PC-3 (cell line): ENCODE data around the gene C17orf78. TPM values are rescaled to one million over a fixed set of nuclear protein-coding genes. Genes with fewer than 3 reads are reported as not detected.
A peak's percentile ranks its signal among the peaks of the same experiment; 100 is the strongest.
"Not testable (repeated sequence)": the region's sequence is repeated elsewhere in the genome, so short reads cannot be mapped to it uniquely, and the experiment has no call there.

Experiments used
- ATAC-seq: fragments of 200-7000 bp; cut with Tn5 transposase; 2 replicates; pipeline ENCODE4 v1.9.1; 2020; ENCODE audit warnings: mild to moderate bottlenecking, moderate library complexity
- BruUV-seq: library from RNA; stranded (reverse); fragments of 400-500 nt; replicated peaks from 2 replicates; lab custom pipeline; 2021; lab: Mats Ljungman, UMichigan
- CTCF ChIA-PET: fragments of 300-600 bp; sonication (Branson Sonifier 250); formaldehyde crosslinking; loops from one replicate; lab custom pipeline; 2022; ENCODE audit warnings: antibody characterized with exemption; lab: Charles Lee
- POLR2A ChIA-PET: fragments of 300-600 bp; sonication (Branson Sonifier 250); formaldehyde crosslinking; loops from one replicate; lab custom pipeline; 2022; ENCODE audit warnings: antibody characterized with exemption; ENCODE audit not compliant: unreplicated experiment; lab: Charles Lee
- DNase-seq: peaks from one replicate; pipeline ENCODE4 v3.0.0-alpha.2; 2015
- H2AFZ ChIP-seq: fragments of 300-600 bp; sonication (generic); 2 replicates; pipeline ENCODE4 v1.6.0; 2016; ENCODE audit warnings: antibody characterized with exemption, low read length
- H3F3A ChIP-seq: fragments of 300-600 bp; sonication (generic); one replicate; pipeline ENCODE4 v1.6.0; 2017; ENCODE audit warnings: antibody characterized with exemption, low read length, control low read depth, mild to moderate bottlenecking; ENCODE audit not compliant: unreplicated experiment
- H3K27ac ChIP-seq: fragments of 300-600 bp; sonication (generic); 2 replicates; pipeline ENCODE4 v1.5.1; 2016; ENCODE audit warnings: mild to moderate bottlenecking, low read length
- H3K27me3 ChIP-seq: fragments of 300-600 bp; sonication (generic); 2 replicates; pipeline ENCODE4 v1.6.1; 2016; ENCODE audit warnings: low read length, mixed read lengths
- H3K36me3 ChIP-seq: fragments of 300-600 bp; sonication (generic); 2 replicates; pipeline ENCODE4 v1.6.1; 2016; ENCODE audit warnings: low read depth, mixed run types, low read length, mixed read lengths
- H3K4me1 ChIP-seq: fragments of 300-600 bp; sonication (generic); 2 replicates; pipeline ENCODE4 v1.5.1; 2016; ENCODE audit warnings: low read length; ENCODE audit not compliant: insufficient read depth
- H3K4me2 ChIP-seq: fragments of 300-600 bp; sonication (generic); 2 replicates; pipeline ENCODE4 v1.6.0; 2016; ENCODE audit warnings: low read length
- H3K4me3 ChIP-seq: fragments of 300-600 bp; sonication (generic); 2 replicates; pipeline ENCODE4 v1.5.1; 2016; ENCODE audit warnings: mild to moderate bottlenecking, low read length, mixed read lengths
- H3K79me2 ChIP-seq: fragments of 300-600 bp; sonication (generic); 2 replicates; pipeline ENCODE4 v1.6.1; 2017; ENCODE audit warnings: low read length, mixed read lengths
- H3K9ac ChIP-seq: fragments of 300-600 bp; sonication (generic); 2 replicates; pipeline ENCODE4 v1.6.0; 2016; ENCODE audit warnings: mild to moderate bottlenecking, low read length
- H3K9me2 ChIP-seq: fragments of 300-600 bp; sonication (generic); replicated peaks from 2 replicates; pipeline ENCODE4 v1.6.1; 2016; ENCODE audit warnings: mixed run types, low read length, mixed read lengths
- H3K9me3 ChIP-seq: fragments of 300-600 bp; sonication (generic); 2 replicates; pipeline ENCODE4 v1.6.1; 2016; ENCODE audit warnings: low read length, mixed read lengths
- H4K20me1 ChIP-seq: fragments of 300-600 bp; sonication (generic); 2 replicates; pipeline ENCODE4 v1.6.1; 2016; ENCODE audit warnings: low read length, mixed read lengths
- EZH2 ChIP-seq: fragments of 300-600 bp; sonication (generic); IDR thresholded peaks from one replicate; pipeline ENCODE4 v1.6.1; 2017; ENCODE audit warnings: antibody characterized with exemption, mild to moderate bottlenecking, low read length; ENCODE audit not compliant: unreplicated experiment
- EZH2phosphoT487 ChIP-seq: fragments of 300-600 bp; sonication (generic); IDR thresholded peaks from 2 replicates; pipeline ENCODE4 v1.6.1; 2018; ENCODE audit warnings: mild to moderate bottlenecking, antibody characterized with exemption, low read length, borderline replicate concordance
- intact Hi-C: fragments of 100-400 bp; cut with micrococcal nuclease; formaldehyde crosslinking; loops from 2 replicates; pipeline ENCODE4 v1.9.0; 2023
- total RNA-seq: library from RNA; depleted of rRNA; stranded (reverse); fragments of >200 nt; gene quantifications from 2 replicates; pipeline ENCODE4 v1.2.3, GENCODE V29; 2014
- TF ChIP-seq, protein P1 (sequence below): fragments of 300-600 bp; sonication (generic); conservative IDR thresholded peaks from 2 replicates; pipeline ENCODE4 v1.5.1; 2017; ENCODE audit warnings: antibody characterized with exemption, low read depth, mild to moderate bottlenecking, low read length

Gene C17orf78
- total RNA-seq, 1 experiment from 2014 or later = not detected

DNA sequence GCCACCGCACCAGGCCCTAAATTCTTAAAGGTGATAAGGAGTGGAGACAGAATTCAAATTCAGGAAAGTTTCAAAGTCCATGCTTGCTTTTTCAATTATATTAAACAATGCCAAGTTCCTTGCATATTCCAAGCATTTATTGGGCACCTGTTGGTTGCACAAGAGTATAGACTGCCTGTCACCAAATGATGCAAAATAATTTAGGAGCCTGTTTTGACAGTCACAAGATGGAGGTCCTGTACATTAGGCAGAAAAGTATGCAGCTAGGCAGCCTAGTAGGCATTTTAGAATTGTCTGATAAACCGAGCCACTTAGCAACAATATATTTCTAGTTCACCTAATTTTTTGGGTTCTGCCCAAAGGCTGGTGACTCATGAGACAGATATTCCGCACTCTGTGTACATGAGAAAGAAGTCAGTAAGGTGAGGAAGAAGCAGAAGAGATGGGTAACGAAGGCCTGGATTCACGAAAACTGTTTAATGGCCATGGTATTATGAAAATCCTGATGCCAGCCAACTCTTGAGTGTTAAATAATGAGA lies 23.5 kb downstream of the C17orf78 start:
- H4K20me1 ChIP-seq = no peaks in the 10 kb centered on the region
- ATAC-seq (peak; percentile 86), DNase-seq (peak; percentile 90)
- ChIA-PET CTCF (no interaction called here), POLR2A (no interaction called here)
- H3F3A ChIP-seq = no peaks in the 10 kb centered on the region
- H3K27ac ChIP-seq = no peak overlapping the region
- no peak overlapping the region for H3K4me3 ChIP-seq
- no peak overlapping the region for H3K9ac ChIP-seq
- no peaks in the 10 kb centered on the region for H3K9me2 ChIP-seq
- H3K4me2 ChIP-seq = peak overlapping the region; percentile 1; the same call in 1 of the 2 replicates
- peaks cover 13% of the 10 kb centered on the region for H3K79me2 ChIP-seq
- TF ChIP-seq EZH2phosphoT487 (no peak), EZH2 (no peak)
- TF ChIP-seq, protein P1, sequence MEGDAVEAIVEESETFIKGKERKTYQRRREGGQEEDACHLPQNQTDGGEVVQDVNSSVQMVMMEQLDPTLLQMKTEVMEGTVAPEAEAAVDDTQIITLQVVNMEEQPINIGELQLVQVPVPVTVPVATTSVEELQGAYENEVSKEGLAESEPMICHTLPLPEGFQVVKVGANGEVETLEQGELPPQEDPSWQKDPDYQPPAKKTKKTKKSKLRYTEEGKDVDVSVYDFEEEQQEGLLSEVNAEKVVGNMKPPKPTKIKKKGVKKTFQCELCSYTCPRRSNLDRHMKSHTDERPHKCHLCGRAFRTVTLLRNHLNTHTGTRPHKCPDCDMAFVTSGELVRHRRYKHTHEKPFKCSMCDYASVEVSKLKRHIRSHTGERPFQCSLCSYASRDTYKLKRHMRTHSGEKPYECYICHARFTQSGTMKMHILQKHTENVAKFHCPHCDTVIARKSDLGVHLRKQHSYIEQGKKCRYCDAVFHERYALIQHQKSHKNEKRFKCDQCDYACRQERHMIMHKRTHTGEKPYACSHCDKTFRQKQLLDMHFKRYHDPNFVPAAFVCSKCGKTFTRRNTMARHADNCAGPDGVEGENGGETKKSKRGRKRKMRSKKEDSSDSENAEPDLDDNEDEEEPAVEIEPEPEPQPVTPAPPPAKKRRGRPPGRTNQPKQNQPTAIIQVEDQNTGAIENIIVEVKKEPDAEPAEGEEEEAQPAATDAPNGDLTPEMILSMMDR = no peak
- H3K27me3 ChIP-seq = no peaks in the 10 kb centered on the region
- BruUV-seq = no TSS peak
- no peaks in the 10 kb centered on the region for H3K9me3 ChIP-seq
- intact Hi-C loops = no loop called here
- no peaks in the 10 kb centered on the region; the same call in 1 of the 2 replicates for H3K36me3 ChIP-seq
- H3K4me1 ChIP-seq = peaks cover 10% of the 10 kb centered on the region
- no peak overlapping the region for H2AFZ ChIP-seq

- Histone ChIP-seq H3K4me2 (no peak overlapping the region), H4K20me1 (no peaks in the 10 kb centered on the region), H3K9me2 (no peaks in the 10 kb centered on the region), H3K27ac (no peak overlapping the region), H3K27me3 (no peaks in the 10 kb centered on the region), H3K9ac (no peak overlapping the region), H2AFZ (no peak overlapping the region), H3F3A (no peaks in the 10 kb centered on the region), H3K9me3 (no peaks in the 10 kb centered on the region), H3K4me3 (no peak overlapping the region), H3K4me1 (peaks cover 16% of the 10 kb centered on the region), H3K79me2 (peaks cover 25% of the 10 kb centered on the region), H3K36me3 (no peaks in the 10 kb centered on the region; the same call in 1 of the 2 replicates)
- no peak for ATAC-seq
- TF ChIP-seq, protein P1 = no peak
- TF ChIP-seq EZH2phosphoT487 (no peak), EZH2 (no peak)
- DNase-seq = no peak
- CTCF ChIA-PET = no interaction called here
- intact Hi-C loops = loop anchor here (10.0 kb wide), 1 partner anchor 84 kb away; the partner anchor contains the start of gene DUSP14
- no TSS peak for BruUV-seq
- POLR2A ChIA-PET = no interaction called here
These were observed 24.7 kb downstream of the C17orf78 start for GRCh38 chr17:37400505-37400904.

GRCh38 chr17:37405522-37405921 lies 29.7 kb downstream of the C17orf78 start:
- Histone ChIP-seq H3K4me3 (peak overlapping the region; percentile 99), H3K9ac (peak overlapping the region; percentile 89), H3K4me2 (peak overlapping the region; percentile 93), H3K4me1 (peaks cover 12% of the 10 kb centered on the region), H3K79me2 (peaks cover 58% of the 10 kb centered on the region)
- H2AFZ ChIP-seq, H3K27ac ChIP-seq, DNase-seq, H3K9me3 ChIP-seq, ATAC-seq, H3K9me2 ChIP-seq, H3F3A ChIP-seq, POLR2A ChIA-PET, H4K20me1 ChIP-seq, H3K27me3 ChIP-seq, BruUV-seq, H3K36me3 ChIP-seq: not testable (repeated sequence)
- CTCF ChIA-PET = interaction anchor here (0.7 kb wide), 1 partner anchor 32 kb away, joined by 3 read pairs; no protein-coding TSS in a partner anchor
- intact Hi-C loops = loop anchor here (10.0 kb wide), 1 partner anchor 79 kb away; the partner anchor contains the start of gene DUSP14
